Measurements from ENCODE around the gene PDIA3. TPM values are rescaled to one million over a fixed set of nuclear protein-coding genes. Genes with fewer than 3 reads are reported as not detected.
"Not testable (repeated sequence)": the region's sequence is repeated elsewhere in the genome, so short reads cannot be mapped to it uniquely, and the experiment has no call there.

Gene PDIA3
- total RNA-seq, 4 donors from 2014 or later, result 307 to 764 (median 542) TPM

DNA sequence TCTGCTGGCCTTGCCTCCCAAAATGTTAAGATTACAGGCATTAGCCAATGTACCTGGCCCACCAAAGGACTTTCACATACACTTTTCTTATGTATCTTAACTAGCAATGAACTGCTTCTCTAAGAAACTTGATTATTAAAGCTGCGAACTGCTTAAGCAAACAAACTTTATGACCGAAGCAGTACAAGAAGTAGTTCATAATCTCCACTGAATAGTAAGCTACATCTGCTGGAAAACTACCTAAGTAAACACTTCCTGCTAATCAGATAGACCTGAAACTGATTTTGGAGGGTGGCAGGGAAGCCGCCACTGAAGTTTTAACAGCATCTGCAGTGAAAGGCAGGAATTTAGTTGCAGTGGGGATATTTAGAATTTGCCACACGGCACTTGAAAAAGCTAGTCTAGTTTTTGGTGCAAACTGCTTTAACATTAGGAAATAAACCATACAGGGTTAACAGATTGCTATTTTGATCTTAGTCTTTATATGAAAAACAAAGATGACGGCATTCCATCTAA is 62.3 kb downstream of the PDIA3 start:
- intact Hi-C loops (cut with DNase I), result no loop called here

DNA sequence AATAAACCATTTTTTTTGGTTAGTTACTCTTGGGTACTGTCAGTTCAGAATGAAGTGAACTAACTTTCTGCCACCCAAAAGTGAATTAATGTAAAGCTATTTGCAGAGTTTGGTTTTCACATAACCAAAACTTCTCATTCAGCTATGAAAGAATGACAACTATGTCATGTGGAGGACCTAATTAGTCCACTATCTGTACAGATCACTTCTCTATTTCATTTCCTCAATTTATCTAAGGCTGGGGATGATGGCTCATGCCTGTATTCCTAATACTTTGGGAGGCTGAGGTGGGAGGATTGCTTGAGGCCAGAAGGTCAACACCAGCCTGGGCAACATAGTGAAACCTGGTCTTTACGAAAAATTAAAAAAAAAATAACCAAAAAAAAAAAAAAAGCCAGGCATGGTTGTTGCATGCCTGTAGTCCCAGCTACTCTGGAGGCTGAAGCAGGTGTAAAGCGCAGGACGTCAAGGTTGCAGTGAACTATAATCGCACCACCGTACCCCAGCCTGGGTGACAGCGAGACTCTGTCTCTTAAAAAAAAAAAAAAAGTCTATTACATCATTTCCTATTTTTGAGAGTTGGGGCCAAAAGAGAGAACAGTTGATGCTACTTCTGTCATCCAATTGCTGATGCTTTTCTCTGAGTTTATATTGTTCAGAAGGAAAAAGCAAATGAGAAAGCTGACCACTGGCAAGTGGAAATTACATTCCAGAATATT is 62.9 kb downstream of the PDIA3 start:
- H3K9me3 ChIP-seq, result no peaks in the 10 kb centered on the region
- no peak overlapping the region for H3K4me3 ChIP-seq (replicated peaks in 1 of 3)
- no peaks in the 10 kb centered on the region for H3K4me1 ChIP-seq
- no peak for DNase-seq
- no peak for TF ChIP-seq POLR2A (IDR thresholded peaks at IDR 0.05)
- TF ChIP-seq, protein P1, sequence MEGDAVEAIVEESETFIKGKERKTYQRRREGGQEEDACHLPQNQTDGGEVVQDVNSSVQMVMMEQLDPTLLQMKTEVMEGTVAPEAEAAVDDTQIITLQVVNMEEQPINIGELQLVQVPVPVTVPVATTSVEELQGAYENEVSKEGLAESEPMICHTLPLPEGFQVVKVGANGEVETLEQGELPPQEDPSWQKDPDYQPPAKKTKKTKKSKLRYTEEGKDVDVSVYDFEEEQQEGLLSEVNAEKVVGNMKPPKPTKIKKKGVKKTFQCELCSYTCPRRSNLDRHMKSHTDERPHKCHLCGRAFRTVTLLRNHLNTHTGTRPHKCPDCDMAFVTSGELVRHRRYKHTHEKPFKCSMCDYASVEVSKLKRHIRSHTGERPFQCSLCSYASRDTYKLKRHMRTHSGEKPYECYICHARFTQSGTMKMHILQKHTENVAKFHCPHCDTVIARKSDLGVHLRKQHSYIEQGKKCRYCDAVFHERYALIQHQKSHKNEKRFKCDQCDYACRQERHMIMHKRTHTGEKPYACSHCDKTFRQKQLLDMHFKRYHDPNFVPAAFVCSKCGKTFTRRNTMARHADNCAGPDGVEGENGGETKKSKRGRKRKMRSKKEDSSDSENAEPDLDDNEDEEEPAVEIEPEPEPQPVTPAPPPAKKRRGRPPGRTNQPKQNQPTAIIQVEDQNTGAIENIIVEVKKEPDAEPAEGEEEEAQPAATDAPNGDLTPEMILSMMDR (IDR thresholded peaks at IDR 0.05), result no peak
- peaks cover 87 to 88% of the 10 kb centered on the region in 2 donors for H3K36me3 ChIP-seq
- no peak overlapping the region for H3K27ac ChIP-seq
- intact Hi-C loops (cut with DNase I), result no loop called here
- H3K27me3 ChIP-seq, result no peaks in the 10 kb centered on the region
- WGBS, 2 donors, result 84 to 94% methylated on average over 6 of the region's 6 CpGs

More for the DNA sequence above, 62.3 kb downstream of the PDIA3 start:
- no peak overlapping the region for H3K27ac ChIP-seq
- H3K9me3 ChIP-seq, result no peaks in the 10 kb centered on the region
- DNase-seq, result no peak
- TF ChIP-seq, protein P1 (IDR thresholded peaks at IDR 0.05), result no peak
- H3K27me3 ChIP-seq, result no peaks in the 10 kb centered on the region
- WGBS, 2 donors, result 96 to 98% methylated on average over 5 of the region's 5 CpGs
- no peaks in the 10 kb centered on the region for H3K4me1 ChIP-seq
- no peak overlapping the region for H3K4me3 ChIP-seq (replicated peaks in 1 of 3)
- H3K36me3 ChIP-seq, result peaks cover 80 to 82% of the 10 kb centered on the region in 2 donors

DNA sequence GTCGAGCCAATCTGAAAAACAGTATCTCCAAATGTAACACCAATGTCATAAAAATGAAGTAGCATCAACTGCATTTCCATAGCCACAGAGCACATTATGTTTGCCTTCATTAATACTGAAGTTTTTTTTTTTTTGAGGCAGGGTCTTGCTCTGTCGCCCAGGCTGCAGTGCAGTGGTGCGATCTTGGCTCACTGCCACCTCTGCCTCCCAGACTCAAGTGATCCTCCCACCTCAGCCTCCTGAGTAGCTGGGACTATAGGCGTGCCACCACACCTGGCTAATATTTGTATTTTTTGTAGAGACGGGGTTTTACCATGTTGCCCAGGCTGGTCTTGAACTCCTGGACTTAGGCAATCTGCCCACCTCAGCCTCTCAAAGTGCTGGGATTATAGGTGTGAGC is 68.8 kb downstream of the PDIA3 start:
- H3K27ac ChIP-seq; H3K4me1 ChIP-seq; H3K4me3 ChIP-seq (replicated peaks in 1 of 3); H3K27me3 ChIP-seq; DNase-seq; H3K9me3 ChIP-seq; intact Hi-C loops (cut with DNase I): not testable (repeated sequence)
- 95 to 96% methylated on average over 5 of the region's 5 CpGs for WGBS, 2 donors
- H3K36me3 ChIP-seq, result peaks cover 50 to 57% of the 10 kb centered on the region in 2 donors

DNA sequence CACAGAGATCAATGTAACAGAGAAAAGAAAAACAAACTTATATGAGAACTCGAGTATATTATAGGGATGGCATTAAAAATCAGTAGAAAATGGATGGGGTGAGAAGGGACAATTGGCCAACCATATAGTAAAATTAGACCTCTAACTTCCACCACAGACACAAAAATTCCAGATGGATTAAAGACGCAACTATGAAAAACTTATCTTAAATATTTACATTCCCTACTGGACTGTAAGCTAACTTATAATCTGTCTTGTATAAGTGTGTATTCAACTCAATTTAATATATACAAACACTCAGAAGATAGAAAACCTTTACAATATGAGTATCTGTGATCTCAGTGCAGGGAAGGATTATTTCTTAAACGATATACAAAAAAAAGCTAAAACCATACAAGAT is 75.3 kb downstream of the PDIA3 start:
- H3K9me3 ChIP-seq, result no peaks in the 10 kb centered on the region
- peaks cover 11 to 22% of the 10 kb centered on the region in 2 donors for H3K4me1 ChIP-seq
- 86 to 87% methylated on average over 3 of the region's 3 CpGs for WGBS, 2 donors
- no peak overlapping the region for H3K4me3 ChIP-seq (replicated peaks in 1 of 3)
- intact Hi-C loops (cut with DNase I), result no loop called here
- no peak for DNase-seq
- TF ChIP-seq, protein P1 (IDR thresholded peaks at IDR 0.05), result no peak
- no peak for TF ChIP-seq POLR2A (IDR thresholded peaks at IDR 0.05)
- H3K27ac ChIP-seq, result no peak overlapping the region
- H3K27me3 ChIP-seq, result no peaks in the 10 kb centered on the region
- peaks cover 5 to 6% of the 10 kb centered on the region in 2 donors for H3K36me3 ChIP-seq

MicroRNAs encoded within 50 kb of the gene (microRNA counts, 767-probe panel; counts per million panel counts)
- microRNA hsa-miR-1282, result 0 counts per million in 2 donors

Small RNA genes within 50 kb of the gene (microRNA-seq; reads per million reads assigned to microRNA genes)
- gene MIR1282, result not detected

Small RNA genes within 50 kb of the gene (small RNA-seq; reads per million reads assigned to genes)
- not detected for gene MIR1282
- not detected for gene RNU6-353P
- not detected for gene RNU6-354P

Other genes with a start within 250 kb of the PDIA3 start
- 10 to 100 TPM; 12.4 to 27.1 (median 17.2) TPM for gene MAP1A, start 228.8 kb upstream of the PDIA3 start, total RNA-seq
- 100 to 1,000 TPM in 1 of 4 donors, 10 to 100 TPM in 3; 26.3 to 107 (median 52.3) TPM for gene PPIP5K1, start 156.2 kb upstream of the PDIA3 start, total RNA-seq
- gene CKMT1B, start 152.4 kb upstream of the PDIA3 start, total RNA-seq, result 10 to 100 TPM in 3 of 4 donors, 1 to 10 TPM in 1; 4.3 to 41.2 (median 21.8) TPM
- gene STRC, start 127.6 kb upstream of the PDIA3 start, total RNA-seq, result 1 to 10 TPM in 3 of 4 donors, under 1 TPM in 1; 0.13 to 1.3 (median 1.2) TPM
- gene CATSPER2, start 97.6 kb upstream of the PDIA3 start, total RNA-seq, result 1 to 10 TPM; 4.0 to 7.6 (median 6.7) TPM
- 10 to 100 TPM in 1 of 4 donors, 1 to 10 TPM in 3; 3.8 to 14.8 (median 5.2) TPM for gene CKMT1A, start 52.6 kb upstream of the PDIA3 start, total RNA-seq
- gene ELL3, start 30.5 kb downstream of the PDIA3 start, total RNA-seq, result 10 to 100 TPM in 1 of 4 donors, 1 to 10 TPM in 3; 2.1 to 11.4 (median 5.3) TPM
- 1,000 to 10,000 TPM in 2 of 4 donors, 100 to 1,000 TPM in 2; 331 to 1,163 (median 700) TPM for gene SERF2, start 45.9 kb downstream of the PDIA3 start, total RNA-seq
- gene SERINC4, start 53.8 kb downstream of the PDIA3 start, total RNA-seq, result under 1 TPM in 1 of 4 donors, not detected in 3; 0.33 TPM
- 10 to 100 TPM; 11.6 to 23.4 (median 12.5) TPM for gene HYPK, start 54.2 kb downstream of the PDIA3 start, total RNA-seq
- gene MFAP1, start 78.3 kb downstream of the PDIA3 start, total RNA-seq, result 10 to 100 TPM; 20.4 to 24.5 (median 22.7) TPM
- 1 to 10 TPM; 1.6 to 6.6 (median 4.8) TPM for gene WDR76, start 80.6 kb downstream of the PDIA3 start, total RNA-seq